Breast epithelium (tissue), 3 donors: Measurements from ENCODE around the gene TMEM204.

Experiments
- CTCF ChIP-seq, 3 donors: fragments of 450-650 bp; IDR thresholded peaks; one replicate each; pipeline ENCODE4 v1.5.1; 2016 to 2017; ENCODE audit warnings: antibody characterized with exemption in 3 of 3, mild to moderate bottlenecking in 3 of 3, moderate library complexity in 3 of 3
- POLR2A ChIP-seq: fragments of 450-650 bp; IDR thresholded peaks from one replicate; pipeline ENCODE4 v1.6.1; 2016; ENCODE audit warnings: antibody characterized with exemption, mild to moderate bottlenecking, moderate library complexity
- POLR2AphosphoS5 ChIP-seq, 3 donors: sonication (generic); formaldehyde crosslinking; IDR thresholded peaks; one replicate each; pipeline ENCODE4 v1.6.1; 2017; ENCODE audit warnings: antibody characterized with exemption in 3 of 3

- TF ChIP-seq CTCF (IDR thresholded peaks at IDR 0.05) (no peak), POLR2A (no peak), POLR2AphosphoS5 (IDR thresholded peaks at IDR 0.05) (no peak)
Observed at GRCh38 chr16:1583180-1583579, 49.7 kb downstream of the TMEM204 start.
